Measurements from ENCODE around the gene DCLRE1B.
A peak's percentile ranks its signal among the peaks of the same experiment; 100 is the strongest.

DCLRE1B gene

GRCh38 chr1:113904674-113905434, at the start of gene DCLRE1B, which contains the start of gene AP4B1:
DCLRE1B (plus strand) TSS chr1:113905326; CDS start chr1:113905587, 261 bp downstream.
AP4B1 (minus strand) TSS chr1:113904799; CDS start chr1:113904717, 82 bp downstream.
- DNase-seq (ENCODE audit: low spot score), result peak; percentile 94

DNA sequence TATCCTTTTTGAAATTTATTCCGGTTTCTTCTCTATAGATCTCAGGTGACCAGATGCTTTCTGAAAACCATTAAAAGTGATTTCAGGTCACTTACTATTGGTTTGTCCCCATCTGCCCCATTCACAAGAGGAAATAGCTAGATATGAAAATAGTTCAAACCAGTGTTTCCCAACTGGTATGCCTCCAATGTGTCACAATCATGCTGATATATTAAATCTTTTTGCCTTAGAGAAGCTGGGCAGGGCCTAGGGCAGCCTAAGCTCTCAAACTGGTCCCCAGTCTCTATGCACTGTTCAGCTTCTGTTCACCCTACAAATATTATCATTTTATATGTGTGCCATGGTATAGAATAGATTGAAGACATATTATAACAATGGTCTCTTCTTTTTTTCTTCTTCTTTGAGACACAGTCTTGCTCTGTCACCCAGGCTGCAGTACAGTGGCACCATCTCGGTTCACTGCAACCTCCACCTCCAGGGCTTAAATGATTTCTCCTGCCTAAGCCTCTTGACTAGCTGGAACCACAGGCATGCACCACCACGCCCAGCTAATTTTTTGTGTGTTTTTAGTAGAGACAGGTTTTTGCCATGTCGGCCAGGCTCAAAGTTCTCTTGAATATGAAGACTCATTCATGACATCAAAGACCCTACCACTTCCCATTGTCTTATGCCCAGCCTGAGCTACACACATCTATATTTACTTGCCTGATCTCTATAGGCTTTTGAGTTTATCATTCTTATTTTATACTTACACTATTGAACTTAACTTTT, 49.3 kb upstream of the DCLRE1B start:
- no peak for DNase-seq (ENCODE audit: low spot score)

GRCh38 chr1:113856401-113856790, 48.7 kb upstream of the DCLRE1B start:
- DNase-seq (ENCODE audit: low spot score), result no peak

DNA sequence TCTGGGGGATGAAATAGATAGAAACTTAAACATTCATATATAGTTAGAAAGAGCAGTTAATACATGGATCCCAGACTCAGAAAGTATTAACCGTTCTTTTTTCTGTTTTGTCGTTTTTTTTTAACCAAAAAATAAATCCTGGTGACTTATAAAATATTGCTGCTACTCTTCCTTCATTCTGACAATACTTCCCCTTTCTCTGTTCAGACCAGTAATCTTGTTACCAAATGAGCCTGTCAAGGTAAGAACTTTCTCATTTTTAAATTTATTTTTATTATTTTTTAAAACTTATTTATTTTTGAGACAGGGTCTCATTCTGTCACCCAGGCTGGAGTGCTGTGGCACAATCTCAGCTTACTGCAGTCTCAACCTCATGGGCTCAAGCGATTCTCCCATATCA, 47.4 kb upstream of the DCLRE1B start:
- DNase-seq (ENCODE audit: low spot score), result no peak

GRCh38 chr1:113858418-113858817, 46.7 kb upstream of the DCLRE1B start:
- DNase-seq (ENCODE audit: low spot score), result no peak

GRCh38 chr1:113858982-113859381, 46.1 kb upstream of the DCLRE1B start:
- DNase-seq (ENCODE audit: low spot score), result no peak

- no peak for DNase-seq (ENCODE audit: low spot score)
These were observed 45.5 kb upstream of the DCLRE1B start for GRCh38 chr1:113859478-113860175.

DNA sequence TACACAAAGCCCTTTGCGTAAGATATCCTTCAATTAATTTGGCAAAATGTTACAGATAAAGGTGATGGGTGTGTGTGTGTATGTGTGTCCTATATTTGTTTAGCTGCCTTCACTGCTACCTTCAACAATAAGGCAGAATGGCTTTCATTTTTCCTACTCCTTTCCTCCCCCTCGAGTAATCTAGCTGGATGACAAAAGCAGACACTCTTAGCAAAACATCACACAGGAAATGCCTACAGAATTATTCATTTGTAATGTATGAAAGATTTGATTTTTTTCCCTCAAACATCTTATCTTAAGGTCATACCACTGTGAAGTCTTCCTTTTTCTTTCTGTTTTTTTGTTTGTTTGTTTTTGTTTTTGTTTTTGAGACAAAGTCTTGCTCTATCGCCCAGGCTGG, 44.2 kb upstream of the DCLRE1B start:
- DNase-seq (ENCODE audit: low spot score), result peak; percentile 25

- no peak for DNase-seq (ENCODE audit: low spot score)
These were observed 43.5 kb upstream of the DCLRE1B start for GRCh38 chr1:113861641-113862040.

DNA sequence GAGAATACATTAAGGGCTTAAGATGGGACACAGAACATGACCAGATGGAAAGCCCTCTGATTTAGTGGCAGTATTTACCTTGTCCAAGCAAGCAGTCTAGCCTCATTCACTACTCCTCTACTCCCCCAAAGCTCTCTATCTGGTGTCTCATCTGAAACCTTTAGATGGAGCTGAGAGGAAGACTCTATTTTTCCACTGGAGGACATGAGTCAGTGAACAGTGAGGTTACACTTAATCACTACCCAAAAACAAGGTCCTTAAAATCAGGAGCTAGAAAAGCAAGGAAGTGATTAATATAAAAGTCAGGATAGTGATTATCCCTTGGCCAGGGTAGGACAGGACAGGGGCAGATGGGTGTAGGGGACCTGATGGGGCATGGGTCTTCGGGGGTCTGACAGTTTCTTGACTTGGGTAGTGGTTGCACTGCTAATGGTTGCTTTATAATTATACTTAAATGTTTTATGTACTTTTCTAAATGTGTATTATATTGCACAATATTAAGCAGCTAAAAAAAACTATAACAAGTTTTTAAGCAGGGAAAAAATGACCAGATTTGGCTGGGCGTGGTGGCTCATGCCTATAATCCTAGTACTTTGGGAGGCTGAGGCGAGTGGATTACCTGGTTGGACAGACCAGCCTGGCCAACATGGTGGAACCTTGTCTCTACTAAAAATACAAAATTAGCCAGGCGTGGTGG, 36.6 kb upstream of the DCLRE1B start:
- no peak for DNase-seq (ENCODE audit: low spot score)

DNA sequence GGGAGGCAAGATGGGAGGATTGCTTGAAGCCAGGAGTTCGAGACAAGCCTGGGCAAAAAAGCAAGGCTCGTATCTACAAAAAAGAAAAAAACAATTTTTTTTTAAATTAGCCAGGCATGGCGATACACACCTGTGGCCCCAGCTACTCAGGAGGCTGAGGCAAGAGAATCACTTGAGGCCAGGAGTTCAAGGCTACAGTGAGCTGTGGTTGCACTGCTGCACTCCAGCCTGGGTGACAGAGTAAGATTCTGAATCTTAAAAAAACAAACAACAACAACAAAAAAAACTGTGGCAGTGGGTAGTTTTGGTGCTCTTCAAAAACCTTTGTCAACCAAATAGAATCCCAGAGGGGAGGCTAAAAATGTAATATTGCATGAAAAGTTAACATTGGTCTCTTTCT, 34.3 kb upstream of the DCLRE1B start:
- DNase-seq (ENCODE audit: low spot score), result no peak

GRCh38 chr1:113871597-113872113, 33.5 kb upstream of the DCLRE1B start, which contains the start of gene PTPN22:
PTPN22 (minus strand) TSS chr1:113871712.
- peak; percentile 12 for DNase-seq (ENCODE audit: low spot score)

DNA sequence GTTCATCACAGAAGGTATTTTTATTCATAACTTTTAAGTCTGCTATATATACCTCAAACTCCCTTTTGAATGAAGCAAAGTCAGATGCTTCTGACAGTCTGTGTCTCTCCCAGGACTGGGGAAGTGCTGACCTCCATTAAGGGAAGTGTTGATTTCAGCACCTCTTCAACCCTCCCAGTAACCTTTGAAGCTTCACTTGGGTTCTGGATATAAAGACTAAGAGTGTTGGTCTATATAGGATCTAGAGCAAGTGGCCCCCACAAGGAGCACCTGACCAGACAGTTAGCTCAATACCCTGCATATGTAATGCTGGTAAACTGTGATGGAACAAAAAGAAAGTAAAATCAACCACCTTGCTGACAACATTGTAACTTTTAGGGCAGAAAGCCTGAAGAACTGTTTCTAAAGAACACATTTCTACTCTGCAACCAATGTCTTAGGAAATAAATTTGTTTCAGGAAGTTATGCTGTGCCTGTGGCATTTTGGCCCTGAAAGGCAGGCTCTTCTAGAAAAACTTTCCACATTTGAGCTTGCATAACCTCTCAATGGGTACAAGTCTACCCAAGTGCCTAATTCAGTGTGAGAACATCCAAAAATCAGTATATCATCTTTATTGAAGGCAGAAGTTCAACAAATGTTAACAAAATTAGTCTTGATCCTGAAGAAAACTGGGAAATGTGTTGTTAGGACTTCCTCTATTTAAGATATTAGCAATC, 32.7 kb upstream of the DCLRE1B start:
- no peak for DNase-seq (ENCODE audit: low spot score)

DNA sequence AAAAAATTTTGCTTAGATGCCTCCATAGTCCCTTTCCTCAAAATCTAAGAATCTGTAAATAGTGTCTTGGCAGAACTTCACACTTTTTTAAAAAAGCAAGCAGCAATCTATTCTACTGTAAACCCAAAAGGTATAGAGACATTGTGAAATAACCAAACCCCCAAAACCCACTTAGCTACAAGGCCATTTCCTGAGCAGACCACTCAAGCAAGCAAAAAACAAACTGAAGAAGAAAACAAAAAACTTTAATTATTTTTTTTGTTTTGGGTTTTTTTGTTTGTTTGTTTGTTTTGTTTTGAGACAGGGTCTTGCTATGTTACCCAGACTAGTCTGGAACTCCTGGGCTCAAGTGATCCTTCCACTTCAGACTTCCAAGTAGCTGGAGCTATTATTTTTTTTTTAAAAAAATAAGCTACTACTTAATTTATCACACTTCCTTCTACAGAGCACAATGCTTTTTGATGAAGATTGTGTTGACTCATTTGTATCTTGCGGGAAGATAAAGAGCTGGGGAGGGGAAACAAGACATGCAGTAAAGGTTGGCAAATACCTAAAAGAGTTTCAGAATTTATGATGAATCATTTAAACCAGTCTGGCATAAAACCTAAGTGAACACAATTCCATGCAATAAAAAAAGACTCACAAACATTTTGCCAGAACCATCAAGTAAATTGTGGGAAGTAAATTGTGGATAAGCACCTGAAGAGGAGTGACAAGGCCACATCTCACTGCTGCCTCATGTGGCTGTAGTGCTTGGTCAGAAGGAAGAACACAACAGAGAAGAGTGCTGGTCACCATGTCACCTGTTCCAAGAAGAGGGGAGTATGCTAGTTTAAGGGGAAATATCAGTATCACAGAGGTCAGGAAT, 30.9 kb upstream of the DCLRE1B start:
- no peak for DNase-seq (ENCODE audit: low spot score)

DNA sequence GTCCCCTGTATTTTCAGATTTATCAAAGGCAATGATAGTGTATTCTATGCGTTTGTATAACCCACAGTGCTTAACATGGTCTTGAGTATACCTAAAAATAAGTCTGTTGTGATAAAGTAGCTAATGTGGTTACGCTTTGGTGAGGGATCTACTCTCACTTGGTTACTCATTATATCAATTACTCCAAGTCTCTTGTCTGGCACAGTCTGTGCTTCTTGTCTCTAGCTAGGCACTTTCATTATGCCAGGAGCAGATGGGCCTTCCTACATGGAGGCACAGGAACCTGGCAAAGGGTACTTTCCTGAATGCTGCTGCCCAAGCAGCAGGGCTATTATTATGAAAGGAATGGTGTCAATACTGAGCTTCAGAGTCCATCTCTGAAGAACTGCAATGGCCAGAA, 29.4 kb upstream of the DCLRE1B start:
- DNase-seq (ENCODE audit: low spot score), result no peak

GRCh38 chr1:113876176-113876575, 28.9 kb upstream of the DCLRE1B start:
- DNase-seq (ENCODE audit: low spot score), result no peak

- no peak for DNase-seq (ENCODE audit: low spot score)
These were observed 25.4 kb upstream of the DCLRE1B start for GRCh38 chr1:113879739-113880038.

- no peak for DNase-seq (ENCODE audit: low spot score)
These were observed 23.5 kb upstream of the DCLRE1B start for GRCh38 chr1:113881661-113882060.

DNA sequence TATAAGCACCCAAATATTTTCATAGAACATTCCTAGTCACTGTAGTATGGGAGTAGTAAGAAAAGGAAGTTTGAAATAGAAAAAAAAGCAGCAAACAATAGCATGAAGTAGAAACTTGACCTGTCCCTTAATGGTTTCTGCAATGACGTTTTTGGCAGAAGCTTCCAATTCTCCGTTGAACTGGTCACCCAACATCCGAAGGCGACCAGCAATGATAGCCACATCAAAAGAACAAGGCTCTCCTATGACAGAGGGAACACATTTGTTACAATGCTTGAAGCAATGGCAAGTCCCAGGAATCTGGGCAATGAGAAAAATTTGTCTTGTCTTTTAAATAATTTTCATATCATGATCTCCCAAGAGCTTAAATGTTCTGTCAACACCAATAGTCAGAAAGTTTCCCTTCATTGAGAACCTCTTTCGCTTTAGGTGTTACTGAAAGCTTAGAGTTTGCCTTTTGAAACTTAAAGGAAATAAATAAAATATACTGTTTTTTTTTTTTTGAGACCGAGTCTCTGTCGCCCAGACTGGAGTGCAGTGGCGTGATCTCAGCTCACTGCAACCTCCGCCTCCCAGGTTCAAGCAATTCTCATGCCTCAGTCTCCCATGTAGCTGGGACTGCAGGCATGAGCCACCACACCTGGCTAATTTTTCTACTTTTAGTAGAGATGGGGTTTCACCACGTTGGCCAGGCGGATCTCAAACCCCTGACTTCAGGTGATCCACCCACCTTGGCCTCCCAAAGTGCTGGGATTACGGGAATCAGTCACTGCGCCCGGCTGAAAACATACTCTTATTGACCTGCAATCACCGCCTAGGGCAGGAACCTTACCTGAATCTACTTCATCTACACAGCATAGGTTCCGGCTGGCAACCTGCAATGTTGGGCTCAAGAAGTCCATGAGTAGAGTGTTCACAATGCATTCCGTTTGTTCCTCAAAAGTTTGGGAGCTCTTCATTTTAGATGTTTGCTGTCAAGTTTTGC, 18.4 kb upstream of the DCLRE1B start:
- DNase-seq (ENCODE audit: low spot score), result no peak
